Transverse colon (tissue), 4 donors: Measurements from ENCODE around the gene MMRN2. TPM values are rescaled to one million over a fixed set of nuclear protein-coding genes. Genes with fewer than 3 reads are reported as not detected.

Experiments
- DNase-seq: peaks from one replicate; pipeline ENCODE4 v3.0.0-alpha.2; 2019
- H3K27ac ChIP-seq, 4 donors: fragments of 200-600 bp; sonication (generic); 2 replicates each; pipeline ENCODE4 v1.5.1; 2016 to 2018; ENCODE audit warnings: inconsistent platforms in 4 of 4
- H3K27me3 ChIP-seq: fragments of 200-600 bp; sonication (generic); 2 replicates; pipeline ENCODE4 v1.5.1; 2017; ENCODE audit warnings: inconsistent platforms
- H3K36me3 ChIP-seq, 4 donors: fragments of 200-600 bp; sonication (generic); 2 replicates each; pipeline ENCODE4 v1.5.1; 2017 to 2019; ENCODE audit warnings: inconsistent platforms in 4 of 4
- H3K4me1 ChIP-seq, 4 donors: fragments of 200-600 bp; sonication (generic); 2 replicates each; pipeline ENCODE4 v1.5.1; 2017 to 2020; ENCODE audit warnings: inconsistent platforms in 4 of 4
- H3K4me3 ChIP-seq, 4 donors: fragments of 200-600 bp; sonication (generic); 1 replicate in 1 of 4; 2 replicates in 3 of 4; pipeline versions ENCODE4 v1.5.1 to v1.6.1; 2017 to 2019; ENCODE audit warnings: inconsistent platforms in 4 of 4
- H3K9me3 ChIP-seq, 2 donors: fragments of 200-600 bp; sonication (generic); 2 replicates each; pipeline ENCODE4 v1.5.1; 2017 to 2019; ENCODE audit warnings: inconsistent platforms in 2 of 2
- EP300 ChIP-seq: sonication (generic); formaldehyde crosslinking; IDR thresholded peaks from one replicate; pipeline ENCODE4 v1.6.1; 2017; ENCODE audit warnings: antibody characterized with exemption, low read depth
- POLR2A ChIP-seq: fragments of 450-650 bp; IDR thresholded peaks from one replicate; pipeline ENCODE4 v1.6.1; 2016; ENCODE audit warnings: antibody characterized with exemption, mild to moderate bottlenecking, moderate library complexity
- POLR2AphosphoS5 ChIP-seq, 3 donors: sonication (generic); formaldehyde crosslinking; IDR thresholded peaks; one replicate each; pipeline ENCODE4 v1.6.1; 2016; ENCODE audit warnings: antibody characterized with exemption in 3 of 3
- WGBS, 2 donors: methylation state at CpG; one replicate each; pipeline ENCODE4 v1.1.5; 2018; ENCODE audit warnings: low coverage in 1 of 2; 5-methylcytosine and 5-hydroxymethylcytosine counted together
- in situ Hi-C, 4 donors: fragments of 200-750 bp; cut with MboI; loops; one replicate each; pipeline versions ENCODE4 v1.15.0 to v1.15.1; 2017; ENCODE audit warnings: low sequenced_read_pairs in 3 of 4, low pct_ligation_motif_present in 1 of 4, low pct_unique_long_range_greater_than_20kb in 1 of 4
- intact Hi-C: fragments of 100-400 bp; cut with DNase I; formaldehyde crosslinking; loops from one replicate; pipeline ENCODE4 v1.15.1; 2023; ENCODE audit warnings: low total_unique reads
- total RNA-seq, 4 donors: library from RNA; depleted of rRNA; stranded (reverse); fragments of >200 nt; gene quantifications; one replicate each; pipeline ENCODE4 v1.1.0, GENCODE V29; 2016
- TF ChIP-seq, protein P1 (sequence below), 5 experiments: fragments of 200-600 bp in 3 of 5; fragments of 450-650 bp in 2 of 5; sonication (generic) in 3 of 5; IDR thresholded peaks; 1 replicate in 2 of 5; 2 replicates in 3 of 5; pipeline ENCODE4 v1.5.1; 2016 to 2017; ENCODE audit warnings: antibody characterized with exemption in 5 of 5, inconsistent platforms in 3 of 5, mild to moderate bottlenecking in 2 of 5, moderate library complexity in 1 of 5

The MMRN2 gene
- total RNA-seq, 4 donors from 2014 or later, result 1.1 to 25.3 (median 8.1) TPM

DNA sequence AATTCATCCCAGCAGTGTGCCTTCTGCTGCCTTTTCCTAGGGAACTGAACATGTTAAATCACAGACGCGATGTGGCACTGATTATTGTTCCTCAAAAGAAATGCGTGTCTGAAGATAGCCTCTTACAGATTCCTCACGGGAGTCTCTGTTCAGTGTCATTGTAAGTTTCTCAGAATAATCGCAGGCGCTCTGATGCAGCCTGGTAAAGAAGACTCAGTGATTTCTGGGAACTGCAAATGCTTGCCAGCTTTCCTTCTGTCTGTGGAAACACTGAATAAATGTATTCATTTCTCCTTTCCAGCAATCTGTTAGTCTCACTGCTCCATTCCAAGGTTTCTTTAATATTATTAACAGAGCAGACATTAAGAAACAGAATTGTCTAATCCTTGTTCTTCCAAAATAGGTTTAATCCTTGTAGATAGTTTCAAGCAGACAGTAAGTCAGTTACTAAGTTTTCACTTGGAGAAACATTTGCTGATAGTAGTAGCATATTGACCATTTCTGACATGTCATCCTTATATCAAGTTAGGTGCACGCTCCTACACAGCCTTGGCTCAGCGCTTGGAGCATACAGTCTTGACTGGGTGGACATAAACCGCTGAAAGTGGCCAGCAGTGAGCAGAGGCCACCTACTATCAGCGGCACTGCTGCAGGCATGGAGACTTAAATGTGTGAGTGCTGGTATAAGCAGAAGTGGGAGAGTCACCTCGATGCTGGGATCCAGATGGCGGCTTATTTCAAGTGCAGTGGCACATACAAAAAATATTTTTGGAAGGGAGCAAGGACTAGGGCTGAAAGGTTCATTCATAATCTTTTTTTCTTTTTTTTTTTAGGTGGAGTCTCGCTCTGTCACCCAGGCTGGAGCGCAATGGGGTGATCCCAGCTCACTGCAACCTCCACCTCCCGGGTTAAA, 27.7 kb downstream of the MMRN2 start:
- Histone ChIP-seq H3K36me3 (no peaks in the 10 kb centered on the region), H3K4me1 (no peaks in the 10 kb centered on the region), H3K27ac (peak overlapping the region; percentile 0 to 57 (median 35)), H3K27me3 (no peaks in the 10 kb centered on the region), H3K9me3 (no peaks in the 10 kb centered on the region), H3K4me3 (no peak overlapping the region)
- in situ Hi-C loops, result no loop called here
- no peak for DNase-seq
- intact Hi-C loops, result no loop called here
- TF ChIP-seq EP300 (peak; percentile 74), POLR2AphosphoS5 (IDR thresholded peaks at IDR 0.05) (peak in 2 of 3 donors; percentile 49 to 63)
- TF ChIP-seq, protein P1, sequence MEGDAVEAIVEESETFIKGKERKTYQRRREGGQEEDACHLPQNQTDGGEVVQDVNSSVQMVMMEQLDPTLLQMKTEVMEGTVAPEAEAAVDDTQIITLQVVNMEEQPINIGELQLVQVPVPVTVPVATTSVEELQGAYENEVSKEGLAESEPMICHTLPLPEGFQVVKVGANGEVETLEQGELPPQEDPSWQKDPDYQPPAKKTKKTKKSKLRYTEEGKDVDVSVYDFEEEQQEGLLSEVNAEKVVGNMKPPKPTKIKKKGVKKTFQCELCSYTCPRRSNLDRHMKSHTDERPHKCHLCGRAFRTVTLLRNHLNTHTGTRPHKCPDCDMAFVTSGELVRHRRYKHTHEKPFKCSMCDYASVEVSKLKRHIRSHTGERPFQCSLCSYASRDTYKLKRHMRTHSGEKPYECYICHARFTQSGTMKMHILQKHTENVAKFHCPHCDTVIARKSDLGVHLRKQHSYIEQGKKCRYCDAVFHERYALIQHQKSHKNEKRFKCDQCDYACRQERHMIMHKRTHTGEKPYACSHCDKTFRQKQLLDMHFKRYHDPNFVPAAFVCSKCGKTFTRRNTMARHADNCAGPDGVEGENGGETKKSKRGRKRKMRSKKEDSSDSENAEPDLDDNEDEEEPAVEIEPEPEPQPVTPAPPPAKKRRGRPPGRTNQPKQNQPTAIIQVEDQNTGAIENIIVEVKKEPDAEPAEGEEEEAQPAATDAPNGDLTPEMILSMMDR (IDR thresholded peaks at IDR 0.05), result no peak
- 82 to 84% methylated on average over 8 to 15 of the region's 15 CpGs for WGBS, 2 donors

DNA sequence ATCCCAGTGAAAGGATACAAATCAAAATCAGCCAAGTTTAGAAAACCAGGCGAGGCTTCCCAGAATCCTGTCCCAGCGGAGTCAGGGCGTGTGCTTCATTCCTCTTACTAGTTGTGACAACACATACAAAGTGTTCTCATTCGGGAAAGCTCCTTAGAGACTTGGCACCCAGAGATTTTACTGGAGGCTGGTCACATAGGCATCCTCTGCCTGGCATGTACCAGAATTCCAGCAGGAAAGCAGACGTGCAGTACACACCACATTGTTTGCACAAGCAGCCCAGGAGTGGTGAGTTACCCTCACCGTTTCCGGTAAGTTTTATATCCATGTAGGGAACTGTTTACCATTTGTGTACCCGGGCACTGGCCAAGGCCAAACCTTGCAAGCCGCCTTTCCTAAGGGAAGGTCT, 34.9 kb downstream of the MMRN2 start:
- H3K27me3 ChIP-seq, result no peaks in the 10 kb centered on the region
- intact Hi-C loops (no loop called here), in situ Hi-C loops (no loop called here)
- peak; percentile 52 for DNase-seq
- no peak overlapping the region for H3K4me3 ChIP-seq
- no peaks in the 10 kb centered on the region for H3K9me3 ChIP-seq
- peak overlapping the region; percentile 41 to 55 (median 50) for H3K27ac ChIP-seq
- 71% methylated on average over 6 of the region's 9 CpGs; no CpG with 5 or more reads in 1 of the 2 donors for WGBS, 2 donors
- TF ChIP-seq EP300 (peak; percentile 85), POLR2A (no peak), POLR2AphosphoS5 (IDR thresholded peaks at IDR 0.05) (peak in 1 of 3 donors; percentile 34)
- H3K36me3 ChIP-seq, result peaks cover 0 to 24% (median under 1%) of the 10 kb centered on the region in 4 donors
- peaks cover 0 to 10% (median 8%) of the 10 kb centered on the region in 4 donors for H3K4me1 ChIP-seq

DNA sequence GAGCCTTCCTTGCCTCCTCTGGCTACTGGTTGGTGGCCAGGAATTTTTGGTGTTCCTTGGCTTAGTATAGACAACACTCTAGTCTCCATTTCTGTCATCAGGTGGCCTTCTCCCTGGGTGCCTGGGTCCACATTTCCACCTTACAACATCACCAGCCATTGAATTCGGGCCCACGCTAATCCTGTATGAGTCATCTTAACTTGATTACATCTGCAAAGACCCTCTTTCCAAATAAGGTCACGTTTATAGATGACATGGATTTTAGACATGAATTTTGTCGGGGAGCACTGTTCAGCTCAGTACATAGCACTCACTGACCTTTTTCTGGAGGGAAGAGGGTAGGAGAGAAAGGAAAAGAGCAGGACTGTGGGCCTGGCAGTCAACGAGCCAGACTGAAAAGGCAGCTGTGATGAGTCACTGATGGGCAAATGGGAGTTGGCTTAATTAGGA, 39.4 kb downstream of the MMRN2 start:
- H3K9me3 ChIP-seq, result no peaks in the 10 kb centered on the region
- no peak for DNase-seq
- H3K27ac ChIP-seq, result peak overlapping the region in 3 of 4 donors; percentile 29 to 40 (median 34)
- in situ Hi-C loops (no loop called here), intact Hi-C loops (no loop called here)
- H3K4me1 ChIP-seq, result peaks cover 0 to 10% (median 8%) of the 10 kb centered on the region in 4 donors
- WGBS, 2 donors, result 62 to 96% methylated on average over 4 to 5 of the region's 5 CpGs
- TF ChIP-seq EP300 (no peak), POLR2A (no peak), POLR2AphosphoS5 (IDR thresholded peaks at IDR 0.05) (no peak)
- TF ChIP-seq, protein P1 (IDR thresholded peaks at IDR 0.05), result no peak
- no peaks in the 10 kb centered on the region for H3K27me3 ChIP-seq
- peaks cover 0 to 45% (median 10%) of the 10 kb centered on the region in 4 donors for H3K36me3 ChIP-seq
- H3K4me3 ChIP-seq, result no peak overlapping the region

DNA sequence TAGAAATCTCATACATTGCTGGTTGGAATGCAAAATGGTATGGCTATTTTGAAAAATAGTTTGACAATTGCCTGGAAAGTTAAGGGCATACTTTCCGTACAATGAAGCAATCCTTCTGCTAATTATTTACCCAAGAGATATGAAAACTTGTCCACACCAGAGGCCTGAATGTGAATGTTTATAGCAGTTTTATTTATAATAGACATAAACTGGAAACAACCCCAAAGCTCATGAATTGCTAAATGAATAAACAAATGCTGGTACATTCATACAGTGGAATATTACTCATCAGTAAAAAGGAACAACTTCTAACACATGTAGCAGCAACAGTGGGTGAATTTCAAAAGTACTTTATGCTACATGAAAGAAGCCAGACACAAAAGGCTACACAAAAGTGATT, 42.7 kb downstream of the MMRN2 start:
- Histone ChIP-seq H3K36me3 (peaks cover 0 to 31% (median 13%) of the 10 kb centered on the region in 4 donors), H3K4me3 (no peak overlapping the region), H3K9me3 (no peaks in the 10 kb centered on the region), H3K27me3 (no peaks in the 10 kb centered on the region), H3K27ac (no peak overlapping the region), H3K4me1 (no peaks in the 10 kb centered on the region)
- in situ Hi-C loops, result no loop called here
- intact Hi-C loops, result no loop called here
- 18 to 80% methylated on average over 1 of the region's 1 CpG for WGBS, 2 donors
- TF ChIP-seq POLR2A (no peak), EP300 (no peak), POLR2AphosphoS5 (IDR thresholded peaks at IDR 0.05) (no peak)
- TF ChIP-seq, protein P1 (IDR thresholded peaks at IDR 0.05), result no peak
- no peak for DNase-seq
